GM12891 (cell line): ENCODE data around the gene BACH1.

Source experiments
- PAX5 ChIP-seq: IDR thresholded peaks from 2 replicates; pipeline ENCODE4 v1.6.1; 2011; ENCODE audit warnings: low read length, moderate library complexity, mild to moderate bottlenecking; ENCODE audit not compliant: insufficient read depth, severe bottlenecking
- POLR2A ChIP-seq: IDR thresholded peaks from 2 replicates; pipeline ENCODE4 v1.6.1; 2011; ENCODE audit warnings: low read depth, low read length, control low read depth
- POLR2AphosphoS5 ChIP-seq: IDR thresholded peaks from 2 replicates; pipeline ENCODE4 v1.6.1; 2011; ENCODE audit warnings: low read depth, low read length, control low read depth
- POU2F2 ChIP-seq: IDR thresholded peaks from 2 replicates; pipeline ENCODE4 v1.6.1; 2011; ENCODE audit warnings: low read depth, mild to moderate bottlenecking, control low read depth, low read length, moderate library complexity
- SPI1 ChIP-seq: IDR thresholded peaks from 2 replicates; pipeline ENCODE4 v1.6.1; 2011; ENCODE audit warnings: low read depth, low read length, control low read depth
- TAF1 ChIP-seq: IDR thresholded peaks from 2 replicates; pipeline ENCODE4 v1.6.1; 2011; ENCODE audit warnings: low read depth, low read length, control low read depth

GRCh38 chr21:29265690-29266479 lies 32.8 kb upstream of the BACH1 start:
- TF ChIP-seq POLR2A (no peak), POLR2AphosphoS5 (no peak), TAF1 (no peak), SPI1 (no peak), PAX5 (no peak), POU2F2 (no peak)
